ENCODE results near the gene PPP1R12A.

The PPP1R12A gene

GRCh38 chr12:79975143-79975542, 40.2 kb upstream of the PPP1R12A start:
- DNase-seq (ENCODE audit: low read depth): no peak
- TF ChIP-seq CTCF (conservative IDR thresholded peaks at IDR 0.05; ENCODE audit: control insufficient read depth, insufficient read depth, low read depth, low read length): no peak
- no peak overlapping the region for H3K4me3 ChIP-seq (ENCODE audit: control insufficient read depth, low read depth, low read length)

GRCh38 chr12:79973801-79974200, 38.9 kb upstream of the PPP1R12A start:
- DNase-seq (ENCODE audit: low read depth): no peak
- TF ChIP-seq CTCF (conservative IDR thresholded peaks at IDR 0.05; ENCODE audit: control insufficient read depth, insufficient read depth, low read depth, low read length): no peak
- H3K4me3 ChIP-seq (ENCODE audit: control insufficient read depth, low read depth, low read length): no peak overlapping the region

GRCh38 chr12:79964100-79964627, 29.3 kb upstream of the PPP1R12A start:
- H3K4me3 ChIP-seq (ENCODE audit: control insufficient read depth, low read depth, low read length): no peak overlapping the region
- no peak for TF ChIP-seq CTCF (conservative IDR thresholded peaks at IDR 0.05; ENCODE audit: control insufficient read depth, insufficient read depth, low read depth, low read length)
- DNase-seq (ENCODE audit: low read depth): no peak

- no peak overlapping the region for H3K4me3 ChIP-seq (ENCODE audit: control insufficient read depth, low read depth, low read length)
- TF ChIP-seq CTCF (conservative IDR thresholded peaks at IDR 0.05; ENCODE audit: control insufficient read depth, insufficient read depth, low read depth, low read length): no peak
- no peak for DNase-seq (ENCODE audit: low read depth)
These were observed 26.5 kb upstream of the PPP1R12A start for GRCh38 chr12:79961411-79961810.

- TF ChIP-seq CTCF (conservative IDR thresholded peaks at IDR 0.05; ENCODE audit: control insufficient read depth, insufficient read depth, low read depth, low read length): no peak
- H3K4me3 ChIP-seq (ENCODE audit: control insufficient read depth, low read depth, low read length): no peak overlapping the region
- DNase-seq (ENCODE audit: low read depth): no peak
These were observed 24.6 kb upstream of the PPP1R12A start for GRCh38 chr12:79959484-79959883.

GRCh38 chr12:79956896-79957295, 22.0 kb upstream of the PPP1R12A start:
- no peak overlapping the region for H3K4me3 ChIP-seq (ENCODE audit: control insufficient read depth, low read depth, low read length)
- DNase-seq (ENCODE audit: low read depth): no peak
- no peak for TF ChIP-seq CTCF (conservative IDR thresholded peaks at IDR 0.05; ENCODE audit: control insufficient read depth, insufficient read depth, low read depth, low read length)

GRCh38 chr12:79955561-79955960, 20.7 kb upstream of the PPP1R12A start:
- no peak overlapping the region for H3K4me3 ChIP-seq (ENCODE audit: control insufficient read depth, low read depth, low read length)
- TF ChIP-seq CTCF (conservative IDR thresholded peaks at IDR 0.05; ENCODE audit: control insufficient read depth, insufficient read depth, low read depth, low read length): no peak
- no peak for DNase-seq (ENCODE audit: low read depth)
